ENCODE results near the gene TRIM27.

GRCh38 chr6:28886079-28886439 is 37.7 kb downstream of the TRIM27 start:
- TF ChIP-seq POLR2A (IDR thresholded peaks at IDR 0.05) (no peak), EP300 (IDR thresholded peaks at IDR 0.05) (no peak), CTCF (IDR thresholded peaks at IDR 0.05) (no peak)

Data from ovary (tissue), 3 donors.